GM10248 (cell line): ENCODE results near the gene ABLIM1.

Source experiments
- CTCF ChIA-PET: fragments of 300-600 bp; sonication (Branson Sonifier 250); formaldehyde crosslinking; extraction: SDS; loops from one replicate; lab custom pipeline; 2021; ENCODE audit warnings: antibody characterized with exemption; lab: Yijun Ruan, JAX
- POLR2A ChIA-PET: fragments of 350-650 bp; sonication (Branson Sonifier 250); formaldehyde crosslinking; extraction: SDS; loops from one replicate; lab custom pipeline; 2020; ENCODE audit warnings: antibody characterized with exemption; lab: Yijun Ruan, JAX
- DNase-seq: peaks from one replicate; pipeline ENCODE4 v3.0.0; 2012; ENCODE audit errors: extremely low spot score
- CTCF ChIP-seq: IDR thresholded peaks from 2 replicates; pipeline ENCODE4 v1.5.1; 2012; ENCODE audit warnings: mild to moderate bottlenecking, low read depth; ENCODE audit errors: extremely low read depth, missing control alignments, control extremely low read depth

Gene ABLIM1

GRCh38 chr10:114576716-114577115, 81.4 kb downstream of the ABLIM1 start:
- ChIA-PET CTCF (interaction anchor here (1.3 kb wide), 1 partner anchor 8 kb away, joined by 4 read pairs; no protein-coding TSS in a partner anchor), POLR2A (no interaction called here)
- TF ChIP-seq CTCF: no peak
- DNase-seq: no peak

- TF ChIP-seq CTCF: no peak
- ChIA-PET POLR2A (no interaction called here), CTCF (interaction anchor here (1.3 kb wide), 1 partner anchor 9 kb away, joined by 4 read pairs; no protein-coding TSS in a partner anchor)
- no peak for DNase-seq
Observed at GRCh38 chr10:114576132-114576487, 82.0 kb downstream of the ABLIM1 start.

- CTCF ChIA-PET: interaction anchor here (1.3 to 1.9 kb wide), 2 partner anchors 9 kb away, joined by 4 to 8 read pairs; no protein-coding TSS in a partner anchor
- TF ChIP-seq CTCF: no peak
- POLR2A ChIA-PET: no interaction called here
- no peak for DNase-seq
Observed at GRCh38 chr10:114575417-114576131, 82.5 kb downstream of the ABLIM1 start.

GRCh38 chr10:114573330-114574045, 84.6 kb downstream of the ABLIM1 start:
- DNase-seq: no peak
- CTCF ChIA-PET: interaction anchor here (1.9 kb wide), 1 partner anchor 11 kb away, joined by 8 read pairs; no protein-coding TSS in a partner anchor
- no peak for TF ChIP-seq CTCF
- POLR2A ChIA-PET: no interaction called here

- CTCF ChIA-PET: interaction anchor here (1.1 kb wide), 1 partner anchor 100 kb away, joined by 3 read pairs; no protein-coding TSS in a partner anchor
- no peak for DNase-seq
- POLR2A ChIA-PET: no interaction called here
- no peak for TF ChIP-seq CTCF
Observed at GRCh38 chr10:114571316-114571999, 86.6 kb downstream of the ABLIM1 start.

- no peak for DNase-seq
- TF ChIP-seq CTCF: no peak
- CTCF ChIA-PET: no interaction called here
- POLR2A ChIA-PET: no interaction called here
Observed at GRCh38 chr10:114566064-114566463, 92.0 kb downstream of the ABLIM1 start.
